GM19025 (cell line): ENCODE measurements around the gene TEKTIP1.
"Not testable (repeated sequence)": the region's sequence is repeated elsewhere in the genome, so short reads cannot be mapped to it uniquely, and the experiment has no call there.

Experiments
- ATAC-seq: cut with Tn5 transposase; IDR thresholded peaks from one replicate; pipeline ENCODE4 v1.9.1; 2021; ENCODE audit warnings: mild to moderate bottlenecking, low read depth, moderate library complexity; ENCODE audit not compliant: unreplicated experiment

Gene TEKTIP1

GRCh38 chr19:3522421-3523360 lies 16.3 kb upstream of the TEKTIP1 start:
- no peak for ATAC-seq

GRCh38 chr19:3523361-3524077 lies 15.5 kb upstream of the TEKTIP1 start:
- ATAC-seq = no peak

DNA sequence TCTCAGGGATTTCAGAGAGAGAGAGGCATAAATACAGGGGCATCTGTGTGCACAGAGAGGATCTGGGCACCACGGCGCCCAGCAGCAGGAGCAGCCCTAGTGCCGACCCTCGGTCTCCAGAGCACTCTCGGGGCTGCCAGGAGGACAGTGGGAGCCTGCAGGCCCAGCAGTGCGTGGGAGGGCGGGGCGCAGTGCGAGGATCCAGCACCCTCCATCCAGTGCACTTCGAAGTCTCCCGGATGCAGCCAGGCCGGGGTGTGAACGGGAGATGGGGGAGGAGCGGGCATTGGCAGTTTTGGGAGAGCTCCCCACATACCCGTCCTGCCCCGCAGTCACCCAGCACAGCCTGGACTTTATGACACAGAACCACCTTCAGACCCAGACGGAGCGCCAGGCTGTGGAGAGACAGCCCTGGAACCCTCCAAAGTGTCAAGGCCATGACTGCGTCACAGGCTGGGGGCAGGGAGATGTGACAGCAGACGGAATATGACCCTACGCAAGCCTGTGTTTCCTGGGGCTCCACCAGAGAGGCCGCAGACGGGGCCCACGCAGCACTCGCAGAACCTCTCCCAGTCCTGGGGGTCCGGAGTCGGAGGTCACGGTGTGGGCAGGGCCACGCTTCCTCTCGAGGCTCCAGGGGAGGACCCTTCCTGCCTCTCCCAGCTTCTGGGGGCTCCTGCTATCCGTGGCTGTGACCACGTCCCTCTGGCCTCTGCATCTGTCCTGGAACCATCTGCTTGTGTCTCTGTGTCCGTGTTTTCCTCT lies 14.7 kb upstream of the TEKTIP1 start:
- ATAC-seq = no peak

- no peak for ATAC-seq
Measured at GRCh38 chr19:3524904-3525451, 14.0 kb upstream of the TEKTIP1 start.

DNA sequence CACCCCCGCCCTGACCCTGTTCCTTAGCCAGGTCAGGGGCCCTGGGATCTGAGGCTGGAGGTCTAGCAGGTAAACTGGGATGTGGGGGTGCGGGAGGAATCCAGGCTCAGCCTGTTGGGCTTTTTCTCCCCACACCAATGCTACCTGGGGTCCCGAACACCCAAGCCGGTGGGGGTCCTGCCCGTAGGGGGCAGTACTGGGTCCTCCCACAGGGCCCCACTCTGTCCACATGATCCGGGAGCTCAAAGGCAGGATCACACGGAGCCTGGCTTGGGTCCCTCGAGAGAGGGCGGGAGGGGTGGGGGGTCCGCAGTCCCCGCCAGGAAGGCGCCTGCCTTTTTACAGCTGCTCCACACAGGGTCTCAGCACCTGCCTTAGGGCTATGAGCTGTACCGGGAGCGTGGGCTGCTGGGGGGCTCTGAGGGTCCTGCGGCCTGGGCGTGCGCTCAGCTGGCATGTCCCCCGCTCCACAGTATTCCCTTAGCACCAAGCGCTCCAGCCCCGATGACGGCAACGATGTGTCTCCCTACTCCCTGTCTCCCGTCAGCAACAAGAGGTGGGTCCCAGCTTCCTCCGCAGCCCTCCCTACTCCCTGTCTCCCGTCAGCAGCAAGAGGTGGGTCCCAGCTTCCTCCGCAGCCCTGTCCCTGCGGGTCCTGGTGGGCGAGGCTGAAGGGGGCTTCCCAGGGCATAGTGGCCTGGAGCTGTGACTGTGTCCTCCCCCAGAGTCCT lies 12.3 kb upstream of the TEKTIP1 start:
- no peak for ATAC-seq

- no peak for ATAC-seq
Measured at GRCh38 chr19:3527238-3527910, 11.6 kb upstream of the TEKTIP1 start.

DNA sequence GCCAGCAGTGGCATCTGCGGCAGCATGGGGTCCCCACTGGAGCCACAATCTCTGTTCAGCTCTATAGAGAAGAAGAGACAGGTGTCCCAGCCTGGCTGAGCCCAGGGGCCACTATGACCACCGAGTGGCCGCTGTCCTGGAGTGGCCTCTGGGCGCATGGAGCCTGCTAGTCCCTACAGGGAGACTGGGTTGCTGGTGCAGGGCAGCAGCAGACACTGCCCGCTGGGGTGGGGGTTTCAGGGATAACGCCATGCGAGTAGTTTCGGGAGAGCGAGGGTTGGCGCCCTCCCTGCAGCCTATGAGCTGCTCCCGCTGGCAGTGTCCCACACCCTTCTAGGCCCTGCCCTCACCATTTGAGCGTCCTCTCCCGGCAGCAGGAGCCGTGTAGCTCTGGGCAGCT lies 10.9 kb upstream of the TEKTIP1 start:
- ATAC-seq = no peak

- no peak for ATAC-seq
Measured at GRCh38 chr19:3528539-3529211, 10.3 kb upstream of the TEKTIP1 start.

DNA sequence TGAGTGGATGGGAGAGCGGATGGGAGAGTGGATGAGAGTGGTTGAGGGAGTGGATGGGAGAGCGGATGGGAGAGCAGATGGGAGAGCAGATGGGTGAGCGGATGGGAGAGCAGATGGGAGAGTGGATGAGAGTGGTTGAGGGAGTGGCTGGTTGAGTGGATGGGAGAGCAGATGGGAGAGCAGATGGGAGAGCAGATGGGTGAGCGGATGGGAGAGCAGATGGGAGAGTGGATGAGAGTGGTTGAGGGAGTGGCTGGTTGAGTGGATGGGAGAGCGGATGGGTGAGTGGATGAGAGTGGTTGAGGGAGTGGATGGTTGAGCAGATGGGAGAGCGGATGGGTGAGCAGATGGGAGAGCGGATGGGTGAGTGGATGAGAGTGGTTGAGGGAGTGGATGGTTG lies 9.7 kb upstream of the TEKTIP1 start:
- not testable (repeated sequence) for ATAC-seq

DNA sequence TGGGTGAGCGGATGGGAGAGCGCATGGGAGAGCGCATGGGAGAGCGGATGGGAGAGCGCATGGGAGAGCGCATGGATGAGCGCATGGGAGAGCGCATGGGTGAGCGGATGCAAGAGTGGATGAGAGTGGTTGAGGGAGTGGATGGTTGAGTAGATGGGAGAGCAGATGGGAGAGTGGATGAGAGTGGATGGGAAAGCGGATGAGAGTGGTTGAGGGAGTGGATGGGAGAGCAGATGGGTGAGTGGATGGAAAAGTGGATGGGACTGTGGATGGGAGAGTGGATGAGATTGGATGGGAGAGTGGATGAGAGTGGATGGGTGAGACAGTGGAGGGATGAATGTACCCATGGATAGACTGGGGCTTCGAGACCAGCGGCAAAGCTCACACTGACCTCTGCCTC lies 8.6 kb upstream of the TEKTIP1 start:
- ATAC-seq = no peak

- no peak for ATAC-seq
Measured at GRCh38 chr19:3531716-3532115, 7.3 kb upstream of the TEKTIP1 start.

GRCh38 chr19:3532154-3532786 lies 6.7 kb upstream of the TEKTIP1 start:
- ATAC-seq = no peak

- ATAC-seq = no peak
Measured at GRCh38 chr19:3533033-3533432, 5.9 kb upstream of the TEKTIP1 start.

- no peak for ATAC-seq
Measured at GRCh38 chr19:3533563-3534216, 5.3 kb upstream of the TEKTIP1 start.

- no peak for ATAC-seq
Measured at GRCh38 chr19:3534375-3535234, 4.4 kb upstream of the TEKTIP1 start.

DNA sequence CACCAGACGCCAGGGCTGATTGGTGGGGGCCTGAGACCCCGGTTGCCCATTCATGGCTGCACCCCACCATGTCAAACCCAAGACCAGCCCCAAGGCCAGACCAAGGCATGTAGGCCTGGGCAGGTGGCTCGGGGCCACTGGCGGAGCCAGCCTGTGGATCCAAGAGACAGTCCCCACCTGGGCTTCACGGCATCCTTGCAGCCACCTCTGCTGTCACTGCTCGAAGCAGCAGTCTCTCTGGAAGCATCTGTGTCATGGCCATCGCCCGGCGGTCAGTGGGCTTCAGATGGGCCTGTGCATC lies 3.8 kb upstream of the TEKTIP1 start:
- no peak for ATAC-seq

- ATAC-seq = no peak
Measured at GRCh38 chr19:3535563-3535965, 3.4 kb upstream of the TEKTIP1 start.
